HG02970 (cell line): Measurements from ENCODE around the gene LEAP2.
"Not testable (repeated sequence)": the region's sequence is repeated elsewhere in the genome, so short reads cannot be mapped to it uniquely, and the experiment has no call there.

Experiments used
- ATAC-seq: cut with Tn5 transposase; IDR thresholded peaks from one replicate; pipeline ENCODE4 v1.9.1; 2021; ENCODE audit warnings: mild to moderate bottlenecking, moderate library complexity, moderate number of reproducible peaks; ENCODE audit not compliant: unreplicated experiment, low FRiP score

LEAP2 gene

DNA sequence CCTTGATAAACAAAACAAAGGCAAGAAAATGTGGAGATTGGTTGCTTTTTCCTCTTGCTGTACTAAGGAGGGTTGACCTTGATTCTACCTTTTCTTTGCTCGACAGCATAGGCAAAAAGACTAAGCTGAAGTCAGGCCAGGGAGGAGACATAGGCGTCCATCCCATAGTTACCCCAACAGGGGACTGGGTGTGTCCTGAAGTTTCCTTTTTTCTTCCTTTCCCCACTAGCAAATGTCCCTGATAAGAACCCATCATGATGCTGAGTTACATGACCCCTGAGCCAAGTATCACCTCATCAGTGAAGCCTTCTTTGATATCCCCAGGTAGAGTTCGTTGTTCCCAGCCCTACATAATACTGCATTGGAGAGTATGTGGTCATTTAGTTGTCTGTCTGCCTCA is 33.2 kb upstream of the LEAP2 start:
- no peak for ATAC-seq

- no peak for ATAC-seq
Observed at GRCh38 chr5:132840896-132841295, 32.6 kb upstream of the LEAP2 start.

GRCh38 chr5:132841305-132841704 is 32.2 kb upstream of the LEAP2 start:
- no peak for ATAC-seq

DNA sequence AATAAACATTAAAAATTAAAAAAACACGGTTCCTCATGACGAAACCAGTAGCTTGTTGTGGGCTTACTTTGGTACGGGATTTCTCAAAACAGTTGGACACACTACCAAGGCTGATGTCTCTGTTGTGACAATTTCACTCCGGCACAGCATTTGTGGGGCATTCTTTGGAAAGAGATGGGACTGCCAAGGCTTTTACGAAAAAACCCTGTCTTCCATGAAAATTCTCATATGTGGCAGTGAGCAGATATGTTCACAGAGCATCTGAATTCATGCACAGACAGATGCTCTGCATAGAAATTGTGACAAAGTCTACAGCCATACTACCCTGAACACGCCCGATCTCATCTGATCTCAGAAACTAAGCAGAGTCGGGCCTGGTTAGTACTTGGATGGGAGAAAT is 25.2 kb upstream of the LEAP2 start:
- ATAC-seq, result no peak

DNA sequence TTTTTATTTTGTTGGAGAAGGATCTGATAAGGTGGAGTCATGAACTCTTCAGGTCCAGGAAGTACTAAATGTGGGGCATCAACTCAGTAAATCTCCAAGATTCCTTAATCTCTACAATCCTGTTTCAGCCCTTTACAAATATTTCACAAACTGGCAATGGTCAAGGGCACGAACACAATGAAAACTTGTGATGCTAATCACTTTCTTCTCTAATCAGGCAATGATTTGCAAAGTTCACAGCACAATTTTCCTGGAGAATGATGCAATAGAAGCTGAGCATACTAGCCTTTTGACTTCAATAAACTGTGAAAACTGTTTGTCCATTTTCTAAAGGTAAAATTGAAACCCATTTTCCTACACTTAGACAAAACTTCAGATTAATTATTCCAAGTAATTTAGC is 24.1 kb upstream of the LEAP2 start:
- no peak for ATAC-seq

- ATAC-seq, result no peak
Observed at GRCh38 chr5:132850066-132850465, 23.4 kb upstream of the LEAP2 start.

- ATAC-seq, result no peak
Observed at GRCh38 chr5:132853323-132853722, 20.1 kb upstream of the LEAP2 start.

DNA sequence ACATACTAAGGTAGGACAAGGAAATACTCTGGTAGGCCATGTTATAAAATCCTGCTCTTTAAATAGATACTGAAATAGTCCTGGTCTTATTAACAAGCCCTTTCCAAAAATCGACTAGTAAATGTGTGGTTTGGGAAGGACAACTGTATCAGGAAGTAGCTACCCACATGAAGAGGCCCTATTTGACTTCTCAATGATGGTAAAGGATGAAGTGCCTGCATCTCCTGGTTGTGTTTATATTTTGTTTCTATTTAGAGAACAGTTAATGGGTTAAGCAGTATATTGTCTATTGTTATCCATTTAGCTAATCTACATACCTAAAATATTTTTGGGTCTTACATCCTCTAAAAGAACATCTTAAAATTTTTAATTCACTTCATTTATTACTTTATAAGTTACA is 19.7 kb upstream of the LEAP2 start:
- no peak for ATAC-seq

DNA sequence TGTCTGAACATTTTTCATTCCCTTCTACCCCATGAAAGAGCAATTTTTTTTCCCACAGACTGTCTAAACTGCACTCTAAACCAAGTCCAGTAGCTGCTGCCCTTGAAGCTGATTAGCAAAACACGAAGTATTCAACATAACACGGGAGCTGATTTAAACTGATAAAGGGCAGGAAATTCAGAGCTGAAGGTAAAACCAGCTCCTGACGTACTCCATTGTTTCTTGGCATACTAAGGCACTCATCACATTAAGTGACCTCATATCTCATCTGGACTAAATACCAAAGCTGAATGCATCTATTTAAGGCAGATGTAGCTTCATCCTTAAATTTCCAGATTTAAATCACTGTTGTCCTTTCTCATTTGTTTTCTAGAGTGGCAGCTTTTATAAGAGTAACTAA is 19.2 kb upstream of the LEAP2 start:
- no peak for ATAC-seq

GRCh38 chr5:132854992-132855391 is 18.5 kb upstream of the LEAP2 start:
- not testable (repeated sequence) for ATAC-seq

DNA sequence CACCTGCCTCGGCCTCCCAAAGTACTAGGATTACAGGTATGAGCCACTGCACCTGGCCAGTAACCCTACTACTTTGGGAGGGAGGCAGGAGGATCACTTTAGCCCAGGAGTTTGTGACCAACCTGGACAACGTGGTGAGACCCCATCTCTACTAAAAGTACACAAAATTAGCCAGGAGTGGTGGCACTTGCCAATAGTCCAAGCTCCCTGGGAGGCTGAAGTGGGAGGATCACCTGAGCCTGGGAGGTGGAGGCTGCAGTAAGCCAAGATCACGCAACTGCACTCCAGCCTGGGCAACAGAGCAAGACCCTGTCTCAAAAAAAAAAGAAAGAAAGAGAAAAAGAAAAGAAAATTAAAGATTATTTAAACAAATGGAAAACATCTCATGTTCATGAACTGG is 17.5 kb upstream of the LEAP2 start:
- ATAC-seq, result no peak

DNA sequence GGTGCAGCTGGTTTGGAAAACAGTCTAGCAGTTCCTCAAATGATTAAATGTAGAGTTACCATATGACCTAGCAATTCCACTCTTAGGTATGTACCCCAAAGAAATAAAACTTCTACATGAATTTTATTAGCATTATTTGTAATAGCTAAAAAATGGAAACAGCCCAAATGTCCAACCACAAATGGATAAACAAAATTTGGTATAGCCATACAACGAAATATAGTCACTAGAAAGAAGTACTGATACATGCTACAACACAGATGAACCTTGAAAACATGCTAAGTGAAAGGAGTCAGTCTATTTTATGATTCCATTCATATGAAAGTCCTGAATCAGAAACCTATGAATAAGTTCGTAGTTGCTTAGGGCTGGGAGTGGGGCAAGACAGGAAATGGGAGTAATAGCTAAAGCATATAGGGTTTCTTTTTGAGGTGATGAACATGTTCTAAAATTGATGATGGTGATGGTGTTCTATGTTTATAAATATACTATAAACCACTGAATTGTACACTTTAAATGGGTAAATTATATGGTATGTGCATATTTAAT is 13.5 kb upstream of the LEAP2 start:
- no peak for ATAC-seq

DNA sequence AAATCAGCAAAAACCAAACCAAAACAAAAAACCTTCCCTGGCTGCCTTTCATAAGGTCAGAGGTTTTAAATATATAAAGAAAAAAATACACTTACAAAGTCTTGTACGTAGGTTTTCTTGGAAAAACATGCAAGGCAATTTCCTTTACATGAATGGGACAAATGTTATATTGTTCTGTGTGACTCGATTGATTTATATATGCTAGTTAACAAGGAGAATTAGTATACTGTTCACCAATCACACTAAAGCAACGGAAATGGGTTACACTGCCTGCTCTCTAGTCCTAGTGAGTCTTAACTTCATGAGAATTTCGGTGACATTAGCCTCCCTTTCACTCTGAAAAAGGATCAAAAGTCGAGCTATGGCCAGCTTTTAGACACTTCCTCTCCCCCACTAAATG is 12.7 kb upstream of the LEAP2 start:
- ATAC-seq, result no peak

DNA sequence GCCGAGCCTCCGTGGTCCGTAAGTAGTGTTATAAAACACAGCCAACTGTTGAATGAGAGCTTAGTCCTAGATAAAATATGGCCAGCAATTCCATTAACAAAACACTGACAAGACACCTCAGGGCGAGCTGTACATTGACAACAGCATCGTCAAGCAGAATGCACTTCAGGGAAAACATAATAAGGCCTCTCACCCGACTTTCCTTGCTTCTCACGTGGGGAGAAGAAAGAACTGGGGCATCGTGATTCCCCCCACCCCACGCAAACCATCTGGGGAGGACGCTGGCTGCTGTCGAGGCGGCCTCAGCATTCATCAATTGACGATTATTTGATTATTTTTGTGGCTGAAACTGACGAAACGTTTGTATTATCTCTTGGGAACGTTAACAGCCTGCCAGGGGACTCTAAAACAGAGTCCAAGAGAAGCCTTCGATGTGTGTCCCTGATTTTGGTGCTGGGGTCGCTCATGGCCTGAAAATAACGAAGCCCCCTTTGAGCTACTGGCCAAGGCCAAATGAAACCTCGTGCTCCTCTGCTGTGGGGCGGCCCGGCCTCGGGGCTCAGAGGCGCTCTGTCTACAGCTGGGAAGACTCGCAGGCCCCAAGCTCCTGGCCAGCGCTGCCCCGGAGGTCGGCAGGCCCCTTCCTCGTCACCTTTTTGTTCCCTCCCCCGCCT is 7.7 kb upstream of the LEAP2 start:
- ATAC-seq, result no peak

GRCh38 chr5:132866342-132867045 is 7.0 kb upstream of the LEAP2 start, which contains the start of the genes GDF9 and UQCRQ:
TSS of gene GDF9 (minus strand) at chr5:132866469. CDS start at chr5:132864533, 1,936 bp downstream.
TSS of gene UQCRQ (plus strand) at chr5:132866642. CDS start at chr5:132866882, 240 bp downstream.
- ATAC-seq, result peak; percentile 88

- no peak for ATAC-seq
Observed at GRCh38 chr5:132867046-132867451, 6.4 kb upstream of the LEAP2 start.

DNA sequence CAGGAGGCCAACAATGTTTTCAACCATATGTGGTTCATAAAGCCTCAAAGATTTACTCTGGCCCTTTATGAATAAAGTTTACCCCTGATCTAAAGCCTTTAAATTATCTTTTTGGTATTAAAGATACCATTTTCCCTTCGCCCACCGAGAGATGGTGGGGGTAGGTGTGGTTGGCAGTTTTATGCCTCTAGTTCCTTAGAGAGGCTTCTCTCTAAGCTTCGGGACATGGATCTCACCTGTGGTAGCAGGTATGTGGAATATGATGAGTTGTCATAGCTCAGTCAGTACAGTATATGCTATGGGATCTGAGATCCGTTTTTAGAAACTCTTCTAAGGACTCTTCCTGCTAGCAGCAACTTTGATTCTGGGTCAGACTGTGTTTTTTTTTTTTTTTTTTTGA is 4.7 kb upstream of the LEAP2 start:
- ATAC-seq, result no peak

GRCh38 chr5:132870801-132871200 is 2.7 kb upstream of the LEAP2 start:
- no peak for ATAC-seq

- no peak for ATAC-seq
Observed at GRCh38 chr5:132871459-132872284, 1.8 kb upstream of the LEAP2 start.

DNA sequence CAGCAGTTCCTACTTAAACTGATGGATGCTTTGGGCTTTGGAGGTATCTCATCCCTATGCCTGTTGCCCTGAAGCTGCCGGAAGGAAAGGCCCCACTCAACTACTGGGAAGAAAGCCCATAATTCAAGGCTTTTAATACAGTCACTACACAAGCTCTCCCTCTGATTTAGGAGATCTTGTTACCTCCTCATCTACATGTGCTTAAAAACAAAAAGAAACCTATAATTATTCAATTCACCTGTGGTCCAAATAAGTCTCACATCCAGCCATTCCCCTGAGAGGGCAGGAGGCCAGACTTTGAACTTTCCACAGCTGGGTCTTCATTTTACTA is 715 bp upstream of the LEAP2 start:
- ATAC-seq, result no peak

DNA sequence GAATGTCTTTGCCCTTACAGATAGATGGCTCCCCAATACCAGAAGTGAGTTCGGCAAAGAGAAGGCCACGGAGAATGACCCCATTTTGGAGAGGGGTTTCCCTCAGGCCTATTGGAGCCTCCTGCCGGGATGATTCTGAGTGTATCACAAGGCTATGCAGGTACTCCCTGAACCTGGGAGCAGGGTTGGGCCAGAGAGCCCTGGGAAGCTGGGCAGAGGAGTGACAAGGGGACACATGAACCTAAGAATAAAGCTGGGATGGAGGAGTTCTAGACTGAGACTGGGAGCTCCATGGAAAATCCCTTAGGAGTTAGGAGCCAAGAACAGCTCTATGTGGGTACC is 433 bp downstream of the LEAP2 start:
- ATAC-seq, result no peak
